GM18873 (cell line): ENCODE measurements around the gene TUBGCP6.

Experiments
- ATAC-seq: cut with Tn5 transposase; IDR thresholded peaks from one replicate; pipeline ENCODE4 v1.9.1; 2021; ENCODE audit warnings: mild to moderate bottlenecking, moderate library complexity, moderate number of reproducible peaks; ENCODE audit not compliant: unreplicated experiment, low FRiP score

TUBGCP6 gene

GRCh38 chr22:50184004-50184901 lies 60.6 kb downstream of the TUBGCP6 start:
- no peak for ATAC-seq

- no peak for ATAC-seq
Observed at GRCh38 chr22:50183141-50183971, 61.5 kb downstream of the TUBGCP6 start.

GRCh38 chr22:50182176-50183081 lies 62.4 kb downstream of the TUBGCP6 start:
- ATAC-seq = no peak

GRCh38 chr22:50180727-50181521 lies 63.9 kb downstream of the TUBGCP6 start:
- no peak for ATAC-seq

GRCh38 chr22:50179937-50180726 lies 64.7 kb downstream of the TUBGCP6 start:
- no peak for ATAC-seq

- no peak for ATAC-seq
Observed at GRCh38 chr22:50178871-50179869, 65.7 kb downstream of the TUBGCP6 start.

GRCh38 chr22:50178471-50178864 lies 66.4 kb downstream of the TUBGCP6 start:
- ATAC-seq = no peak

GRCh38 chr22:50177537-50178470 lies 67.0 kb downstream of the TUBGCP6 start:
- no peak for ATAC-seq

GRCh38 chr22:50176850-50177536 lies 67.8 kb downstream of the TUBGCP6 start:
- no peak for ATAC-seq

- ATAC-seq = no peak
Observed at GRCh38 chr22:50175921-50176849, 68.6 kb downstream of the TUBGCP6 start.

GRCh38 chr22:50175191-50175461 lies 69.7 kb downstream of the TUBGCP6 start:
- ATAC-seq = no peak

- ATAC-seq = no peak
Observed at GRCh38 chr22:50174382-50175190, 70.2 kb downstream of the TUBGCP6 start.

- no peak for ATAC-seq
Observed at GRCh38 chr22:50173983-50174355, 70.9 kb downstream of the TUBGCP6 start.

GRCh38 chr22:50173311-50173982 lies 71.4 kb downstream of the TUBGCP6 start:
- ATAC-seq = no peak
